ENCODE measurements around the gene COL24A1. TPM values are rescaled to one million over a fixed set of nuclear protein-coding genes. Genes with fewer than 3 reads are reported as not detected.
"Not testable (repeated sequence)": the region's sequence is repeated elsewhere in the genome, so short reads cannot be mapped to it uniquely, and the experiment has no call there.

The COL24A1 gene
- total RNA-seq, 1 donor from 2014 or later: 2.7 TPM

GRCh38 chr1:85983316-85983715, 173.3 kb downstream of the COL24A1 start:
- DNase-seq (ENCODE audit: low spot score in 2 of 2, unreplicated experiment in 2 of 2): no peak
- H3K9me3 Mint-ChIP-seq: peaks cover 18% of the 10 kb centered on the region
- no peak for TF ChIP-seq CTCF (IDR thresholded peaks at IDR 0.05; ENCODE audit: unreplicated experiment)
- H3K27ac Mint-ChIP-seq: no peak overlapping the region
- no peaks in the 10 kb centered on the region for H3K36me3 Mint-ChIP-seq
- H3K4me1 Mint-ChIP-seq: no peaks in the 10 kb centered on the region
- H3K4me3 Mint-ChIP-seq: no peak overlapping the region
- H3K27me3 Mint-ChIP-seq (ENCODE audit: low read depth): peaks cover 32% of the 10 kb centered on the region

- H3K4me3 Mint-ChIP-seq: no peak overlapping the region
- DNase-seq (ENCODE audit: low spot score in 2 of 2, unreplicated experiment in 2 of 2): no peak
- H3K27me3 Mint-ChIP-seq (ENCODE audit: low read depth): peaks cover 12% of the 10 kb centered on the region
- TF ChIP-seq CTCF (IDR thresholded peaks at IDR 0.05; ENCODE audit: unreplicated experiment): no peak
- no peaks in the 10 kb centered on the region for H3K4me1 Mint-ChIP-seq
- H3K27ac Mint-ChIP-seq: no peak overlapping the region
- no peaks in the 10 kb centered on the region for H3K36me3 Mint-ChIP-seq
- H3K9me3 Mint-ChIP-seq: peaks cover 28% of the 10 kb centered on the region
These were observed 179.9 kb downstream of the COL24A1 start for GRCh38 chr1:85976516-85977205.

- TF ChIP-seq CTCF (IDR thresholded peaks at IDR 0.05; ENCODE audit: unreplicated experiment): no peak
- no peak overlapping the region for H3K27ac Mint-ChIP-seq
- no peaks in the 10 kb centered on the region for H3K4me1 Mint-ChIP-seq
- H3K36me3 Mint-ChIP-seq: no peaks in the 10 kb centered on the region
- H3K4me3 Mint-ChIP-seq: no peak overlapping the region
- peaks cover 28% of the 10 kb centered on the region for H3K9me3 Mint-ChIP-seq
- H3K27me3 Mint-ChIP-seq (ENCODE audit: low read depth): peaks cover 7% of the 10 kb centered on the region
- no peak for DNase-seq (ENCODE audit: low spot score in 2 of 2, unreplicated experiment in 2 of 2)
These were observed 180.6 kb downstream of the COL24A1 start for GRCh38 chr1:85975912-85976371.

GRCh38 chr1:85962457-85962856, 194.1 kb downstream of the COL24A1 start:
- no peak overlapping the region for H3K4me3 Mint-ChIP-seq
- no peaks in the 10 kb centered on the region for H3K36me3 Mint-ChIP-seq
- H3K9me3 Mint-ChIP-seq: peaks cover 2% of the 10 kb centered on the region
- H3K27ac Mint-ChIP-seq: no peak overlapping the region
- no peak for DNase-seq (ENCODE audit: low spot score in 2 of 2, unreplicated experiment in 2 of 2)
- TF ChIP-seq CTCF (IDR thresholded peaks at IDR 0.05; ENCODE audit: unreplicated experiment): no peak
- H3K27me3 Mint-ChIP-seq (ENCODE audit: low read depth): peaks cover 2% of the 10 kb centered on the region
- no peaks in the 10 kb centered on the region for H3K4me1 Mint-ChIP-seq

GRCh38 chr1:85957760-85958159, 198.8 kb downstream of the COL24A1 start:
- Mint-ChIP-seq H3K36me3 (no peaks in the 10 kb centered on the region), H3K4me1 (peaks cover 2% of the 10 kb centered on the region), H3K9me3 (peaks cover 8% of the 10 kb centered on the region), H3K27ac (no peak overlapping the region), H3K27me3 (ENCODE audit: low read depth) (peaks cover 4% of the 10 kb centered on the region), H3K4me3 (no peak overlapping the region)
- DNase-seq (ENCODE audit: low spot score in 2 of 2, unreplicated experiment in 2 of 2): no peak
- no peak for TF ChIP-seq CTCF (IDR thresholded peaks at IDR 0.05; ENCODE audit: unreplicated experiment)

- H3K36me3 Mint-ChIP-seq; H3K9me3 Mint-ChIP-seq; H3K27me3 Mint-ChIP-seq (ENCODE audit: low read depth); H3K27ac Mint-ChIP-seq; H3K4me1 Mint-ChIP-seq; DNase-seq (ENCODE audit: low spot score in 2 of 2, unreplicated experiment in 2 of 2); H3K4me3 Mint-ChIP-seq: not testable (repeated sequence)
These were observed 201.4 kb downstream of the COL24A1 start for GRCh38 chr1:85955218-85955617.

All from mesothelial cell of epicardium (in vitro differentiated cells).